ENCODE results near the gene CYP39A1.

CYP39A1 gene

GRCh38 chr6:46586906-46587305, 65.7 kb downstream of the CYP39A1 start:
- DNase-seq: no peak

- no peak for DNase-seq
Observed at GRCh38 chr6:46584586-46584985, 68.0 kb downstream of the CYP39A1 start.

- DNase-seq: no peak
Observed at GRCh38 chr6:46583721-46584120, 68.9 kb downstream of the CYP39A1 start.

- no peak for DNase-seq
Observed at GRCh38 chr6:46583081-46583480, 69.5 kb downstream of the CYP39A1 start.

- DNase-seq: no peak
Observed at GRCh38 chr6:46581459-46582177, 71.0 kb downstream of the CYP39A1 start.

- no peak for DNase-seq
Observed at GRCh38 chr6:46575530-46575929, 77.1 kb downstream of the CYP39A1 start.

GRCh38 chr6:46573140-46573539, 79.5 kb downstream of the CYP39A1 start:
- DNase-seq: no peak

- DNase-seq: no peak
Observed at GRCh38 chr6:46565531-46565930, 87.1 kb downstream of the CYP39A1 start.

GRCh38 chr6:46563924-46564323, 88.7 kb downstream of the CYP39A1 start:
- DNase-seq: no peak

GRCh38 chr6:46556053-46556452, 96.6 kb downstream of the CYP39A1 start:
- no peak for DNase-seq

GRCh38 chr6:46555129-46555528, 97.5 kb downstream of the CYP39A1 start:
- DNase-seq: no peak

GRCh38 chr6:46549155-46549554, 103.5 kb downstream of the CYP39A1 start:
- DNase-seq: no peak

- no peak for DNase-seq
Observed at GRCh38 chr6:46541556-46541955, 111.1 kb downstream of the CYP39A1 start.

- no peak for DNase-seq
Observed at GRCh38 chr6:46539866-46540265, 112.8 kb downstream of the CYP39A1 start.

- DNase-seq: no peak
Observed at GRCh38 chr6:46538800-46539480, 113.7 kb downstream of the CYP39A1 start.

- DNase-seq: no peak
Observed at GRCh38 chr6:46530896-46531295, 121.7 kb downstream of the CYP39A1 start.

GRCh38 chr6:46528961-46529750, 123.5 kb downstream of the CYP39A1 start:
- no peak for DNase-seq

- no peak for DNase-seq
Observed at GRCh38 chr6:46526607-46527006, 126.0 kb downstream of the CYP39A1 start.

GRCh38 chr6:46525583-46525982, 127.0 kb downstream of the CYP39A1 start:
- no peak for DNase-seq

- DNase-seq: no peak
Observed at GRCh38 chr6:46521464-46521971, 131.1 kb downstream of the CYP39A1 start.

GRCh38 chr6:46517202-46517601, 135.4 kb downstream of the CYP39A1 start:
- no peak for DNase-seq

GRCh38 chr6:46513533-46513932, 139.1 kb downstream of the CYP39A1 start:
- no peak for DNase-seq

- no peak for DNase-seq
Observed at GRCh38 chr6:46511320-46511719, 141.3 kb downstream of the CYP39A1 start.

- no peak for DNase-seq
Observed at GRCh38 chr6:46510651-46511050, 142.0 kb downstream of the CYP39A1 start.

Data from NCI-H2171 treated with DMSO at 0.1 percent for 48 hours (cell line).